K562 (cell line): Measurements from ENCODE around the gene INCENP. TPM values are rescaled to one million over a fixed set of nuclear protein-coding genes. Genes with fewer than 3 reads are reported as not detected.

ENCODE experiments used
- ASH1L ChIP-seq: fragments of 450-650 bp; IDR thresholded peaks from 2 replicates; pipeline ENCODE4 v1.6.1; 2018; ENCODE audit warnings: borderline replicate concordance, mild to moderate bottlenecking, low read depth; ENCODE audit not compliant: partially characterized antibody
- CC2D1A ChIP-seq: fragments of 450-650 bp; IDR thresholded peaks from 2 replicates; pipeline ENCODE4 v1.6.1; 2017; ENCODE audit warnings: mild to moderate bottlenecking
- CHD1 ChIP-seq: fragments of 200-600 bp; sonication (generic); IDR thresholded peaks from one replicate; pipeline ENCODE4 v1.6.1; 2012; ENCODE audit warnings: mild to moderate bottlenecking, moderate library complexity, low read length, inconsistent platforms
- E2F3 ChIP-seq: fragments of 250-450 bp; sonication (Bioruptor Pico); IDR thresholded peaks from 2 replicates; pipeline ENCODE4 v1.4.0; 2020; ENCODE audit warnings: mild to moderate bottlenecking
- EGR1 ChIP-seq: fragments of 450-650 bp; conservative IDR thresholded peaks from 2 replicates; pipeline ENCODE4 v1.6.1; 2017; ENCODE audit warnings: mild to moderate bottlenecking
- EP400 ChIP-seq: fragments of 450-650 bp; IDR thresholded peaks from 2 replicates; pipeline ENCODE4 v1.6.1; 2017; ENCODE audit warnings: antibody characterized with exemption, mild to moderate bottlenecking, moderate library complexity
- GTF2A2 ChIP-seq: IDR thresholded peaks from 2 replicates; pipeline ENCODE4 v1.6.1; 2016; ENCODE audit warnings: mild to moderate bottlenecking, missing genetic modification characterization, missing compliant biosample characterization
- HCFC1 ChIP-seq: IDR thresholded peaks from 2 replicates; pipeline ENCODE4 v1.6.1; 2012; ENCODE audit warnings: low read depth, low read length, improper control_type of control experiment
- HDAC1 ChIP-seq, 2 experiments: fragments of 450-650 bp; IDR thresholded peaks; 2 replicates each; pipeline ENCODE4 v1.6.1; 2016 to 2017; ENCODE audit warnings: inconsistent platforms in 1 of 2, mild to moderate bottlenecking in 1 of 2, moderate library complexity in 1 of 2
- KDM2B ChIP-seq: fragments of 250-450 bp; sonication (Bioruptor Pico); IDR thresholded peaks from 2 replicates; pipeline ENCODE4 v1.8.0; 2021; ENCODE audit warnings: mild to moderate bottlenecking, moderate library complexity
- MTA1 ChIP-seq: fragments of 450-650 bp; IDR thresholded peaks from 2 replicates; pipeline ENCODE4 v1.6.1; 2017; ENCODE audit warnings: borderline replicate concordance
- MTA3 ChIP-seq: fragments of 450-650 bp; formaldehyde crosslinking; IDR thresholded peaks from 2 replicates; pipeline ENCODE4 v1.6.1; 2017; ENCODE audit warnings: mild to moderate bottlenecking, borderline replicate concordance
- MYC ChIP-seq, 2 experiments: fragments of 250-450 bp in 1 of 2; sonication (Bioruptor Pico) in 1 of 2; IDR thresholded peaks; 2 replicates each; pipeline versions ENCODE4 v1.5.1 to v1.6.1; 2012 to 2021; ENCODE audit warnings: low read depth in 2 of 2, borderline replicate concordance in 1 of 2, improper control_type of control experiment in 1 of 2, low read length in 1 of 2, mild to moderate bottlenecking in 1 of 2, moderate library complexity in 1 of 2
- NCOA1 ChIP-seq: fragments of 450-650 bp; IDR thresholded peaks from 2 replicates; pipeline ENCODE4 v1.6.1; 2016; ENCODE audit warnings: low read depth
- NR1H2 ChIP-seq: sonication (generic); formaldehyde crosslinking; IDR thresholded peaks from 2 replicates; pipeline ENCODE4 v1.4.0; 2020; ENCODE audit warnings: mild to moderate bottlenecking, missing genetic modification reagents
- NR4A1 ChIP-seq, 2 experiments: fragments of 250-450 bp in 1 of 2; fragments of 450-650 bp in 1 of 2; sonication (Bioruptor Pico) in 1 of 2; IDR thresholded peaks; 2 replicates each; pipeline versions ENCODE4 v1.4.0 to v1.6.1; 2016 to 2020; ENCODE audit warnings: mild to moderate bottlenecking in 2 of 2, missing compliant biosample characterization in 1 of 2, missing genetic modification characterization in 1 of 2, moderate library complexity in 1 of 2
- PCBP1 ChIP-seq: fragments of 200-400 bp; formaldehyde crosslinking; IDR thresholded peaks from 2 replicates; pipeline ENCODE4 v1.6.1; 2018; ENCODE audit warnings: mild to moderate bottlenecking, low read depth, low read length; ENCODE audit not compliant: poor library complexity, severe bottlenecking
- POLR3G ChIP-seq: IDR thresholded peaks from 2 replicates; pipeline ENCODE4 v1.6.1; 2011; ENCODE audit not compliant: insufficient read length, insufficient replicate concordance; ENCODE audit errors: extremely low read depth
- RBM25 ChIP-seq: fragments of 200-400 bp; formaldehyde crosslinking; IDR thresholded peaks from 2 replicates; pipeline ENCODE4 v1.6.1; 2018; ENCODE audit warnings: low read length, low read depth, moderate library complexity; ENCODE audit not compliant: severe bottlenecking
- ZBTB1 ChIP-seq: sonication (generic); formaldehyde crosslinking; IDR thresholded peaks from 2 replicates; pipeline ENCODE4 v1.8.1; 2023; ENCODE audit warnings: missing genetic modification reagents, low read depth, mild to moderate bottlenecking, borderline replicate concordance
- ZNF165 ChIP-seq: fragments of 250-450 bp; sonication (Bioruptor Pico); IDR thresholded peaks from 2 replicates; pipeline ENCODE4 v1.4.0; 2020; ENCODE audit warnings: borderline replicate concordance
- ZNF77 ChIP-seq: fragments of 250-450 bp; sonication (Bioruptor Pico); IDR thresholded peaks from 2 replicates; pipeline ENCODE4 v1.5.0; 2020
- ZNF785 ChIP-seq: fragments of 250-450 bp; sonication (Bioruptor Pico); IDR thresholded peaks from 2 replicates; pipeline ENCODE4 v1.4.0; 2020; ENCODE audit warnings: mild to moderate bottlenecking
- ZNF830 ChIP-seq: fragments of 250-450 bp; sonication (Bioruptor Pico); IDR thresholded peaks from 2 replicates; pipeline ENCODE4 v1.5.0; 2021; ENCODE audit warnings: mild to moderate bottlenecking
- polyA plus RNA-seq, 8 experiments: library from polyadenylated mRNA; depleted of rRNA in 4 of 8; stranded (reverse) in 5 of 8; unstranded in 3 of 8; fragments of >200 nt; fragmentation: Nextera tagmentation in 2 of 8; fragmentation: Illumina TruSeq in 1 of 8; extraction: Ambion mirVana in 2 of 8; extraction: Trizol in 1 of 8; gene quantifications; 2 replicates each; pipeline versions ENCODE4 v1.2.1 to v1.2.3, GENCODE V29; 2011 to 2014; ENCODE audit warnings: inconsistent platforms in 1 of 8, missing spikeins in 1 of 8
- total RNA-seq, 7 experiments: library from RNA; depleted of rRNA in 6 of 7; stranded (reverse); fragments of >200 nt in 6 of 7; fragmentation: Illumina TruSeq in 2 of 7; extraction: Trizol in 2 of 7; gene quantifications; 2 replicates each; pipeline versions ENCODE4 v1.2.1 to v1.2.3, GENCODE V29; 2011 to 2021; ENCODE audit warnings: low replicate concordance in 1 of 7
- TF ChIP-seq, protein P1 (sequence below): fragments of 450-650 bp; formaldehyde crosslinking; IDR thresholded peaks from 2 replicates; pipeline ENCODE4 v1.4.0; 2022; ENCODE audit warnings: missing genetic modification characterization
- TF ChIP-seq, protein P2 (sequence below): fragments of 450-650 bp; IDR thresholded peaks from 2 replicates; pipeline ENCODE4 v1.6.1; 2017; ENCODE audit warnings: mild to moderate bottlenecking, moderate library complexity
- TF ChIP-seq, protein P3 (sequence below): fragments of 250-450 bp; sonication (Bioruptor Pico); IDR thresholded peaks from 2 replicates; pipeline ENCODE4 v1.8.0; 2022; ENCODE audit warnings: inconsistent platforms

Gene INCENP
- total and polyA plus RNA-seq, 9 of the 15 experiments (the other 6 are each of a cell fraction or from before 2014, with no cell fraction given): 1.1 to 97.9 (median 28.2) TPM

DNA sequence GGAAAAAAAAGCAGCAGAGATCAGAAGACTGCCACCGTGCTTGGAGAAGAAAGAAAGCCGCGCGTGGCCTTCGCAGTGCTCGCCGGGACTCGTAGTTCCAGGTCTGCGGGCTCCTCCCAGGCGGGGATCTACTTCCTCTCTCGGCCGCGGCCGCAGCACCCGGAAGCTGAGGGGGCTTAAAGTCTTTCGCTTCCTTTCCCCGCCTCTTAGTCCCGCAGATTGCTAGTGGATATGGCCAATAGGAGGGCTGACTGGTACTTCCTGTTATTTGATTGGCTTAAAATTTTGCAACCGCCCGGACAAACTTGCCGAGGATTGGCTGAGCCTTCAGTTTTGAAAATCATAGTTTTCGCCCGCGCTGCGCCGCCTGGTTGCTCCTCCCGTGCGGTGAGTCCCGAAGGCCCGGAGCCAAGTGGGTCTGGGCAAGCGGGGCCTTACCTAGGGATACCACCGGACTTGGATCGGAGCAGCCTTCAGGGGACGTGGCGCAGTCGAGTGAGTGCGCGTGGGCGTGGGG lies at the start of gene INCENP (continued):
- TF ChIP-seq HCFC1 (peak; percentile 92), NCOA1 (no peak), MTA1 (no peak), NR1H2 (no peak), GTF2A2 (tag) (no peak), ZNF830 (no peak), RBM25 (peak; percentile 87), ZNF77 (CRISPR knock-in tag) (no peak), NR4A1 (CRISPR knock-in tag; IDR thresholded peaks at IDR 0.05) (no peak), NR4A1 (tag; IDR thresholded peaks at IDR 0.05) (no peak), MYC (IDR thresholded peaks at IDR 0.05; ENCODE audit: low read depth, low read length) (peak; percentile 85), MYC (CRISPR knock-in tag; IDR thresholded peaks at IDR 0.05; ENCODE audit: borderline replicate concordance, low read depth) (no peak), CHD1 (no peak), ZNF165 (no peak), ZBTB1 (no peak), HDAC1 (IDR thresholded peaks at IDR 0.05) (peak; percentile 24 to 89; a peak in 2 of 4 replicates), E2F3 (CRISPR knock-in tag) (peak; percentile 85), EGR1 (peak; percentile 52; the same call in 1 of the 2 replicates), ASH1L (peak; percentile 96), PCBP1 (no peak), KDM2B (CRISPR knock-in tag) (no peak), MTA3 (peak; percentile 67; the same call in 1 of the 2 replicates), EP400 (peak; percentile 98), CC2D1A (peak; percentile 96), ZNF785 (CRISPR knock-in tag) (no peak), POLR3G (no peak)
- TF ChIP-seq, protein P1, sequence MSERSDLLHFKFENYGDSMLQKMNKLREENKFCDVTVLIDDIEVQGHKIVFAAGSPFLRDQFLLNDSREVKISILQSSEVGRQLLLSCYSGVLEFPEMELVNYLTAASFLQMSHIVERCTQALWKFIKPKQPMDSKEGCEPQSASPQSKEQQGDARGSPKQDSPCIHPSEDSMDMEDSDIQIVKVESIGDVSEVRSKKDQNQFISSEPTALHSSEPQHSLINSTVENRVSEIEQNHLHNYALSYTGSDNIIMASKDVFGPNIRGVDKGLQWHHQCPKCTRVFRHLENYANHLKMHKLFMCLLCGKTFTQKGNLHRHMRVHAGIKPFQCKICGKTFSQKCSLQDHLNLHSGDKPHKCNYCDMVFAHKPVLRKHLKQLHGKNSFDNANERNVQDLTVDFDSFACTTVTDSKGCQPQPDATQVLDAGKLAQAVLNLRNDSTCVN (CRISPR knock-in tag): 0 out of 2 replicates have a peak, but pooled peaks have one; percentile 17
- TF ChIP-seq, protein P2, sequence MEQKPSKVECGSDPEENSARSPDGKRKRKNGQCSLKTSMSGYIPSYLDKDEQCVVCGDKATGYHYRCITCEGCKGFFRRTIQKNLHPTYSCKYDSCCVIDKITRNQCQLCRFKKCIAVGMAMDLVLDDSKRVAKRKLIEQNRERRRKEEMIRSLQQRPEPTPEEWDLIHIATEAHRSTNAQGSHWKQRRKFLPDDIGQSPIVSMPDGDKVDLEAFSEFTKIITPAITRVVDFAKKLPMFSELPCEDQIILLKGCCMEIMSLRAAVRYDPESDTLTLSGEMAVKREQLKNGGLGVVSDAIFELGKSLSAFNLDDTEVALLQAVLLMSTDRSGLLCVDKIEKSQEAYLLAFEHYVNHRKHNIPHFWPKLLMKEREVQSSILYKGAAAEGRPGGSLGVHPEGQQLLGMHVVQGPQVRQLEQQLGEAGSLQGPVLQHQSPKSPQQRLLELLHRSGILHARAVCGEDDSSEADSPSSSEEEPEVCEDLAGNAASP: no peak
- TF ChIP-seq, protein P3, sequence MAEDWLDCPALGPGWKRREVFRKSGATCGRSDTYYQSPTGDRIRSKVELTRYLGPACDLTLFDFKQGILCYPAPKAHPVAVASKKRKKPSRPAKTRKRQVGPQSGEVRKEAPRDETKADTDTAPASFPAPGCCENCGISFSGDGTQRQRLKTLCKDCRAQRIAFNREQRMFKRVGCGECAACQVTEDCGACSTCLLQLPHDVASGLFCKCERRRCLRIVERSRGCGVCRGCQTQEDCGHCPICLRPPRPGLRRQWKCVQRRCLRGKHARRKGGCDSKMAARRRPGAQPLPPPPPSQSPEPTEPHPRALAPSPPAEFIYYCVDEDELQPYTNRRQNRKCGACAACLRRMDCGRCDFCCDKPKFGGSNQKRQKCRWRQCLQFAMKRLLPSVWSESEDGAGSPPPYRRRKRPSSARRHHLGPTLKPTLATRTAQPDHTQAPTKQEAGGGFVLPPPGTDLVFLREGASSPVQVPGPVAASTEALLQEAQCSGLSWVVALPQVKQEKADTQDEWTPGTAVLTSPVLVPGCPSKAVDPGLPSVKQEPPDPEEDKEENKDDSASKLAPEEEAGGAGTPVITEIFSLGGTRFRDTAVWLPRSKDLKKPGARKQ (CRISPR knock-in tag): no peak
